ENCODE results near the gene MIB1.

GRCh38 chr18:21912339-21913239, 172.0 kb downstream of the MIB1 start:
- no peak for TF ChIP-seq POLR2AphosphoS5 (IDR thresholded peaks at IDR 0.05)
- no peak for TF ChIP-seq CTCF (IDR thresholded peaks at IDR 0.05)
